GM23338 (cell line): ENCODE measurements around the gene SPATA31D3.

Source experiments
- CREB1 ChIP-seq: fragments of 250-450 bp; sonication (Bioruptor Pico); IDR thresholded peaks from 2 replicates; pipeline ENCODE4 v1.5.0; 2020; ENCODE audit warnings: low read depth, mild to moderate bottlenecking, moderate library complexity
- CTCF ChIP-seq, 2 experiments: fragments of 200-600 bp in 1 of 2; sonication (generic) in 1 of 2; conservative IDR thresholded peaks; 2 replicates each; pipeline versions ENCODE4 v1.5.1 to v1.6.1; 2016 to 2017; ENCODE audit warnings: antibody characterized with exemption in 2 of 2, low read depth in 2 of 2, mild to moderate bottlenecking in 2 of 2, moderate library complexity in 1 of 2
- ETS1 ChIP-seq: IDR thresholded peaks from 2 replicates; pipeline ENCODE4 v1.6.1; 2016; ENCODE audit warnings: antibody characterized with exemption
- EZH2 ChIP-seq: fragments of 200-600 bp; sonication (generic); IDR thresholded peaks from one replicate; pipeline ENCODE4 v1.8.0; 2017; ENCODE audit warnings: antibody characterized with exemption, mild to moderate bottlenecking, low read depth; ENCODE audit not compliant: unreplicated experiment
- EZH2phosphoT487 ChIP-seq: fragments of 200-600 bp; sonication (generic); IDR thresholded peaks from one replicate; pipeline ENCODE4 v1.8.1; 2018; ENCODE audit warnings: antibody characterized with exemption; ENCODE audit not compliant: unreplicated experiment
- JUNB ChIP-seq: IDR thresholded peaks from one replicate; pipeline ENCODE4 v1.6.1; 2016; ENCODE audit warnings: antibody characterized with exemption; ENCODE audit not compliant: unreplicated experiment
- NANOG ChIP-seq: IDR thresholded peaks from 2 replicates; pipeline ENCODE4 v1.6.1; 2016; ENCODE audit warnings: antibody characterized with exemption, borderline replicate concordance
- POLR2AphosphoS5 ChIP-seq: IDR thresholded peaks from 2 replicates; pipeline ENCODE4 v1.6.1; 2016; ENCODE audit warnings: antibody characterized with exemption, low read depth
- REST ChIP-seq: IDR thresholded peaks from one replicate; pipeline ENCODE4 v1.6.1; 2018; ENCODE audit warnings: antibody characterized with exemption; ENCODE audit not compliant: unreplicated experiment
- STAT1 ChIP-seq: IDR thresholded peaks from one replicate; pipeline ENCODE4 v1.6.1; 2016; ENCODE audit warnings: antibody characterized with exemption; ENCODE audit not compliant: unreplicated experiment
- ZNF114 ChIP-seq: fragments of 250-450 bp; sonication (Bioruptor Pico); IDR thresholded peaks from 2 replicates; pipeline ENCODE4 v1.5.0; 2020; ENCODE audit warnings: mild to moderate bottlenecking, moderate library complexity
- ZNF331 ChIP-seq: fragments of 250-450 bp; sonication (Bioruptor Pico); IDR thresholded peaks from 2 replicates; pipeline ENCODE4 v1.5.0; 2020; ENCODE audit warnings: low read depth, mild to moderate bottlenecking, moderate library complexity
- TF ChIP-seq, protein P1 (sequence below): fragments of 250-450 bp; sonication (Bioruptor Pico); IDR thresholded peaks from 2 replicates; pipeline ENCODE4 v1.5.0; 2020; ENCODE audit warnings: mild to moderate bottlenecking, moderate library complexity

DNA sequence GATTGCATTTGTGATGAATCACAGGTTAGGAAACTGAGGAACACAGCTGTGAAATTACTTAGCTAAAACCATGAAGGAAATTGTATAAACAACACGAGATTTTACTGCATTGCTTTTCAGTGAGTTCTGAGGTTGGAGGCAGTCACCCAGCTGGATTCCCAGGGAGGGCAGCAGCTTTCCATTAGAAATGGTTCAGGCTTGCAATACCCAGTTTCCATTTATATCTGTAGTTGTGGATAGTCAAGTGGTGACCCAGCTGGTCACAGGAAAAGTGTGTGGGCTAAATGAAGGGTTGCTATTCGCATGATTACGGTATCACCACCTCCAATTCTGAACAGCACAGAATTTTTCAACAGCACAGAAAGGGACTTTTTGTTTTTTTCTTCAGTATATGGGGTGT lies 49.4 kb upstream of the SPATA31D3 start:
- no peak for TF ChIP-seq CTCF (conservative IDR thresholded peaks at IDR 0.05; ENCODE audit: low read depth in 2 of 2)
- no peak for TF ChIP-seq EZH2
- no peak for TF ChIP-seq JUNB
- no peak for TF ChIP-seq EZH2phosphoT487
- no peak for TF ChIP-seq POLR2AphosphoS5
- TF ChIP-seq REST, result no peak
- TF ChIP-seq CREB1 (CRISPR knock-in tag), result no peak
- no peak for TF ChIP-seq NANOG
- no peak for TF ChIP-seq ETS1
- TF ChIP-seq, protein P1, sequence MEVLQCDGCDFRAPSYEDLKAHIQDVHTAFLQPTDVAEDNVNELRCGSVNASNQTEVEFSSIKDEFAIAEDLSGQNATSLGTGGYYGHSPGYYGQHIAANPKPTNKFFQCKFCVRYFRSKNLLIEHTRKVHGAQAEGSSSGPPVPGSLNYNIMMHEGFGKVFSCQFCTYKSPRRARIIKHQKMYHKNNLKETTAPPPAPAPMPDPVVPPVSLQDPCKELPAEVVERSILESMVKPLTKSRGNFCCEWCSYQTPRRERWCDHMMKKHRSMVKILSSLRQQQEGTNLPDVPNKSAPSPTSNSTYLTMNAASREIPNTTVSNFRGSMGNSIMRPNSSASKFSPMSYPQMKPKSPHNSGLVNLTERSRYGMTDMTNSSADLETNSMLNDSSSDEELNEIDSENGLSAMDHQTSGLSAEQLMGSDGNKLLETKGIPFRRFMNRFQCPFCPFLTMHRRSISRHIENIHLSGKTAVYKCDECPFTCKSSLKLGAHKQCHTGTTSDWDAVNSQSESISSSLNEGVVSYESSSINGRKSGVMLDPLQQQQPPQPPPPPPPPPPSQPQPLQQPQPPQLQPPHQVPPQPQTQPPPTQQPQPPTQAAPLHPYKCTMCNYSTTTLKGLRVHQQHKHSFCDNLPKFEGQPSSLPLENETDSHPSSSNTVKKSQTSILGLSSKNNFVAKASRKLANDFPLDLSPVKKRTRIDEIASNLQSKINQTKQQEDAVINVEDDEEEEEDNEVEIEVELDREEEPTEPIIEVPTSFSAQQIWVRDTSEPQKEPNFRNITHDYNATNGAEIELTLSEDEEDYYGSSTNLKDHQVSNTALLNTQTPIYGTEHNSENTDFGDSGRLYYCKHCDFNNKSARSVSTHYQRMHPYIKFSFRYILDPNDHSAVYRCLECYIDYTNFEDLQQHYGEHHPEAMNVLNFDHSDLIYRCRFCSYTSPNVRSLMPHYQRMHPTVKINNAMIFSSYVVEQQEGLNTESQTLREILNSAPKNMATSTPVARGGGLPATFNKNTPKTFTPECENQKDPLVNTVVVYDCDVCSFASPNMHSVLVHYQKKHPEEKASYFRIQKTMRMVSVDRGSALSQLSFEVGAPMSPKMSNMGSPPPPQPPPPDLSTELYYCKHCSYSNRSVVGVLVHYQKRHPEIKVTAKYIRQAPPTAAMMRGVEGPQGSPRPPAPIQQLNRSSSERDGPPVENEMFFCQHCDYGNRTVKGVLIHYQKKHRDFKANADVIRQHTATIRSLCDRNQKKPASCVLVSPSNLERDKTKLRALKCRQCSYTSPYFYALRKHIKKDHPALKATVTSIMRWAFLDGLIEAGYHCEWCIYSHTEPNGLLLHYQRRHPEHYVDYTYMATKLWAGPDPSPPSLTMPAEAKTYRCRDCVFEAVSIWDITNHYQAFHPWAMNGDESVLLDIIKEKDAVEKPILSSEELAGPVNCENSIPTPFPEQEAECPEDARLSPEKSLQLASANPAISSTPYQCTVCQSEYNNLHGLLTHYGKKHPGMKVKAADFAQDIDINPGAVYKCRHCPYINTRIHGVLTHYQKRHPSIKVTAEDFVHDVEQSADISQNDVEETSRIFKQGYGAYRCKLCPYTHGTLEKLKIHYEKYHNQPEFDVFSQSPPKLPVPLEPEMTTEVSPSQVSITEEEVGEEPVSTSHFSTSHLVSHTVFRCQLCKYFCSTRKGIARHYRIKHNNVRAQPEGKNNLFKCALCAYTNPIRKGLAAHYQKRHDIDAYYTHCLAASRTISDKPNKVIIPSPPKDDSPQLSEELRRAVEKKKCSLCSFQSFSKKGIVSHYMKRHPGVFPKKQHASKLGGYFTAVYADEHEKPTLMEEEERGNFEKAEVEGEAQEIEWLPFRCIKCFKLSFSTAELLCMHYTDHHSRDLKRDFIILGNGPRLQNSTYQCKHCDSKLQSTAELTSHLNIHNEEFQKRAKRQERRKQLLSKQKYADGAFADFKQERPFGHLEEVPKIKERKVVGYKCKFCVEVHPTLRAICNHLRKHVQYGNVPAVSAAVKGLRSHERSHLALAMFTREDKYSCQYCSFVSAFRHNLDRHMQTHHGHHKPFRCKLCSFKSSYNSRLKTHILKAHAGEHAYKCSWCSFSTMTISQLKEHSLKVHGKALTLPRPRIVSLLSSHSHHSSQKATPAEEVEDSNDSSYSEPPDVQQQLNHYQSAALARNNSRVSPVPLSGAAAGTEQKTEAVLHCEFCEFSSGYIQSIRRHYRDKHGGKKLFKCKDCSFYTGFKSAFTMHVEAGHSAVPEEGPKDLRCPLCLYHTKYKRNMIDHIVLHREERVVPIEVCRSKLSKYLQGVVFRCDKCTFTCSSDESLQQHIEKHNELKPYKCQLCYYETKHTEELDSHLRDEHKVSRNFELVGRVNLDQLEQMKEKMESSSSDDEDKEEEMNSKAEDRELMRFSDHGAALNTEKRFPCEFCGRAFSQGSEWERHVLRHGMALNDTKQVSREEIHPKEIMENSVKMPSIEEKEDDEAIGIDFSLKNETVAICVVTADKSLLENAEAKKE (CRISPR knock-in tag), result no peak
- TF ChIP-seq ZNF114, result no peak
- TF ChIP-seq ZNF331 (CRISPR knock-in tag), result no peak
- TF ChIP-seq STAT1, result no peak
